WI38 (cell line): ENCODE measurements around the gene LYRM9.
"Not testable (repeated sequence)": the region's sequence is repeated elsewhere in the genome, so short reads cannot be mapped to it uniquely, and the experiment has no call there.

Source experiments
- H3K4me3 ChIP-seq: 2 replicates; pipeline ENCODE4 v1.5.1; 2011; ENCODE audit warnings: low read depth, mild to moderate bottlenecking, control low read depth, low read length
- TF ChIP-seq, protein P1 (sequence below): IDR thresholded peaks from 2 replicates; pipeline ENCODE4 v1.5.1; 2012; ENCODE audit warnings: low read depth, mild to moderate bottlenecking, control low read depth, low read length

The LYRM9 gene

DNA sequence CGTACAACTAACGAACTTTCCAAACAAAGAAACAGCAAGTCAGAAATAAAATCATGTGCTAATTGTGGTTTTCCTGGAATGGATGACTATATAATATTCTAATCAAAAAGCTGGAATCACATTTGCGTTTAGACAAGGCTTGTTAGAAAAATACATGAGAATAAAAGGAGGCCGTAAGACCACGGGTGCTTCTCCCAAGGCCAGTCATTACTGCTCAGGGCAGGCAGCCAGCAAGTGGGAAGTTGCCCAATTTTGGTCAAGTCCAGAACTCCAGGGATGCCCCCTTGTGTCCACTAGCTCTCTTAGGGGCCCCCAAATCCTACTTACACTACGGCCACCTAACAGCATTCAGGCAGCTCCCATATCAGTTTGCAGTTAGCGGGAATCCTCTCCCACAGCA, 25.9 kb upstream of the LYRM9 start:
- H3K4me3 ChIP-seq = no peak overlapping the region
- TF ChIP-seq, protein P1, sequence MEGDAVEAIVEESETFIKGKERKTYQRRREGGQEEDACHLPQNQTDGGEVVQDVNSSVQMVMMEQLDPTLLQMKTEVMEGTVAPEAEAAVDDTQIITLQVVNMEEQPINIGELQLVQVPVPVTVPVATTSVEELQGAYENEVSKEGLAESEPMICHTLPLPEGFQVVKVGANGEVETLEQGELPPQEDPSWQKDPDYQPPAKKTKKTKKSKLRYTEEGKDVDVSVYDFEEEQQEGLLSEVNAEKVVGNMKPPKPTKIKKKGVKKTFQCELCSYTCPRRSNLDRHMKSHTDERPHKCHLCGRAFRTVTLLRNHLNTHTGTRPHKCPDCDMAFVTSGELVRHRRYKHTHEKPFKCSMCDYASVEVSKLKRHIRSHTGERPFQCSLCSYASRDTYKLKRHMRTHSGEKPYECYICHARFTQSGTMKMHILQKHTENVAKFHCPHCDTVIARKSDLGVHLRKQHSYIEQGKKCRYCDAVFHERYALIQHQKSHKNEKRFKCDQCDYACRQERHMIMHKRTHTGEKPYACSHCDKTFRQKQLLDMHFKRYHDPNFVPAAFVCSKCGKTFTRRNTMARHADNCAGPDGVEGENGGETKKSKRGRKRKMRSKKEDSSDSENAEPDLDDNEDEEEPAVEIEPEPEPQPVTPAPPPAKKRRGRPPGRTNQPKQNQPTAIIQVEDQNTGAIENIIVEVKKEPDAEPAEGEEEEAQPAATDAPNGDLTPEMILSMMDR = no peak

DNA sequence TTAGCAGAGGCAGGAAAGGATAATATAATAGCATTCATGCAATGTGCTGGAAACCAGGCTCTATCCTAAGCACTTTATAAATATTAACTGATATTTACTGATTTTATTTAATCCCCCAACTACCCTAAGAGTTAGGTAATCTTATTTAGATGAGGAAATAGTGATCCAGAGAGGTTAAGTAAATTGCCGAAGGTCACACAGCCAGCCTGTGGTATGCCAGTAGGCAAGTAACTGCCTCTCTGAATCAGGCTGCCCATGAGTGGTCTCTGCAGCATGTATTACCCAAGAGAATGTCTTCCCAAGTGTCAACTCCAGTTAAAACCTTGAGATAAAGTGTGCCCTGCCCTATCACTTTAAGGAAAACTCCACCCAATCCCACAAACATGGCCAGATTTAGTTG, 25.3 kb upstream of the LYRM9 start:
- TF ChIP-seq, protein P1 = no peak
- H3K4me3 ChIP-seq = no peak overlapping the region

DNA sequence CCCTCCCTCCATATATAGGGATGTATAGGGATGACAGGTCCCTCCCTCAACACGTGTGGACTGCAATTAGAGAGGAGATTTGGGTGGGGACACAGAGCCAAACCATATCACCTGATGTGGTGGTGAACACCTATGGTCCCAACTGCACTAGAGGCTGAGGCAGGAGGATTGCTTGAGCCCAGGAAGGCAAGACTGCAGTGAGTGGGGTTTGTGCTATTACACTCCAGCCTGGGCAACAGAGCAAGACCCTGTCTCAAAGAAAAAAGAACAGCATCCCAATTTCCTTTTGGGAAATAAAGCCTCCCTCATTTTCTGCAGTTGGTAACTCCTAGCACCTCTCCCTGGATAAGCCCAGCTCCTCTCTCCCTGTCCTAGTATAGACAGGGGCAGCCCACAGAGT, 23.8 kb upstream of the LYRM9 start:
- H3K4me3 ChIP-seq = no peak overlapping the region
- TF ChIP-seq, protein P1 = no peak

DNA sequence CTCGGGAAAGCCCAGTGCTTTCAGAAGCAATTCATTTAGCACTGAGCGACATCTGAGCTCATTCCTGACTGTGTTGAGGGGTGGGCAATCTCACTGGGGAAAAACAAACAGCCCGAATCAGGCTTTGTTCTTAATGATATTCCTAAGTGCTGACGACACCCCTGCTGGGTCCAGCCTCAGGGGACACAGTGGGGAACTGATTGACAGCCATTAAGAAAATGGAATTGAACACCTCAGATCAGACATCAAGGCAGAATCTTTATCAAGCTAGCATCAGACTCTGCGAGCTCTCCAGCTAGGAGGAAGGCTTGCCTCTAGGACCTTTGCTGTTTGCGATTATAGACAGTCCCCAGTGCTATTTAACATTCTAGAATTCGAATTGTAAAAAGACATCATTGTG, 22.5 kb upstream of the LYRM9 start:
- H3K4me3 ChIP-seq = no peak overlapping the region
- TF ChIP-seq, protein P1 = no peak

DNA sequence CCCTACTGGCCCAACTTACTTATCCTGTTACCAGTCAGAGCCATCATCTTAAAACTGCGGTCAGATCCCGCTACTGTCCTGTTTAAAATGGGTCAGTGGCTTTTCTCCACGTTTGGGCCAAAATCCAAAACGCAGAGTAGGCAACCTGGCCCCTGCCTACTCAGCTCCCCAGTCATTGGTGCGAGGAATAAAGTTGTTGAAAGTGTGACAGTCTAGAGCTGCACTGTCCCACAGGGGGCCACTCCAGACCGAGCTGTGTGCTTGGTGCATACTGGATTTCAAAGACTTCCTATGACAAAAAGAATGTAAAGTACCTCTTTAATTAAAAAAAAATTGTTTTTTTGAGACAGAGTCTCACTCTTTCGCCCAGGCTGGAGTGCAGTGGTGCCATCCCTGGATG, 21.2 kb upstream of the LYRM9 start:
- H3K4me3 ChIP-seq = no peak overlapping the region
- TF ChIP-seq, protein P1 = no peak

DNA sequence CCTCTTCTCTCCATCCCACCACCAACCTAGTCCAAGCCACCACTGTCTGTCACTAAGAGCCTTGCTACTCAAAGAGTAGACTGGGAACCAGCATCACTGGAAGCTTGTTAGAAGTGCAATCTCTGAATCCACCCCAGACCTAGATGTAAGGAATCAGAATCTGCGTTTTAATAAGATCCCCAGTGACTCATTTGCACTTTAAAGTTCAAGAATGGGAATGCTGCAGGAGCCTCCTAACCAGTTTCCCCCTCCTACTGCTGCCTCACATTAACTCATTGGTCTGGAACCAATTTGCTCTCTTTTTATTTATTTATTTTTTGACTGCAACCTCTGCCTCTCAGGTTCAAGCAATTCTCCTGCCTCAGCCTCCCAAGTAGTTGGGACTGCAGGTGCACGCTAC, 19.8 kb upstream of the LYRM9 start:
- no peak overlapping the region for H3K4me3 ChIP-seq

DNA sequence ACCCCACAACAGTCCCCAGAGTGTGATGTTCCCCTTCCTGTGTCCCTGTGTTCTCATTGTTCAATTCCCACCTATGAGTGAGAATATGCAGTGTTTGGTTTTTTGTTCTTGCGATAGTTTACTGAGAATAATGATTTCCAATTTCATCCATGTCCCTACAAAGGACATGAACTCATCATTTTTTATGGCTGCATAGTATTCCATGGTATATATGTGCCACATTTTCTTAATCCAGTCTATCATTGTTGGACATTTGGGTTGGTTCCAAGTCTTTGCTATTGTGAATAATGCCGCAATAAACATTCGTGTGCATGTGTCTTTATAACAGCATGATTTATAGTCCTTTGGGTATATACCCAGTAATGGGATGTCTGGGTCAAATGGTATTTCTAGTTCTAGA, 19.1 kb upstream of the LYRM9 start:
- not testable (repeated sequence) for H3K4me3 ChIP-seq

More for the DNA sequence above, 19.8 kb upstream of the LYRM9 start:
- TF ChIP-seq, protein P1 = no peak

DNA sequence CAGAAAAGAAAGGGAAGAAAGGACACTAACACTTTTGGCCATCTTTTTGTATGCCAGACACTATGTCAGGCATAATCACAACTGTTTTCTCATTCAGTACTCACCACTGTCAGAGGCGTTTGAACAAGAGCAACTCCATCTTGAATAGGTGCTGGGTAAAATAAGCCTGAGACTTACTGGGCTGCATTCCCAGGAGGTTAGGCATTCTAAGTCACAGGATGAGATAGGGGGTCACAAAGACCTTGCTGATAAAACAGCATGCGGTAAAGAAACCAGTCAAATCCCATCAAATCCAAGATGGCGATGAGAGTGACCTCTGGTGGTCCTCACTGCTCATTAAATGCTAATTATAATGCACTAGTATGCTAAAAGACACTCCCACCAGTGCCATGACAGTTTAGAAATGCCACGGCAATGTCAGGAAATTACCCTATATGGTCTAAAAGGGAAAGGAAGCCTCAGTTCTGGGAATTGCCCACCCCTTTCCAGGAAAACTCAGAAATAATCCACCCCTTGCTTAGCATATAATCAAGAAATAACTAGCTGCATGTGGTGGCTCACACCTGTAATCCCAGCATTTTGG, 14.9 kb upstream of the LYRM9 start:
- no peak overlapping the region for H3K4me3 ChIP-seq
- TF ChIP-seq, protein P1 = no peak
